NCI-H345 treated with DMSO at 0.1 percent for 48 hours (cell line): ENCODE results near the gene ECT2.
"Not testable (repeated sequence)": the region's sequence is repeated elsewhere in the genome, so short reads cannot be mapped to it uniquely, and the experiment has no call there.

Experiments used
- DNase-seq: peaks from one replicate; lab custom pipeline; 2025; ENCODE audit not compliant: unreplicated experiment; lab: John Stamatoyannopoulos, UW

Gene ECT2

GRCh38 chr3:172746475-172746874, 4.1 kb upstream of the ECT2 start:
- DNase-seq, result no peak

DNA sequence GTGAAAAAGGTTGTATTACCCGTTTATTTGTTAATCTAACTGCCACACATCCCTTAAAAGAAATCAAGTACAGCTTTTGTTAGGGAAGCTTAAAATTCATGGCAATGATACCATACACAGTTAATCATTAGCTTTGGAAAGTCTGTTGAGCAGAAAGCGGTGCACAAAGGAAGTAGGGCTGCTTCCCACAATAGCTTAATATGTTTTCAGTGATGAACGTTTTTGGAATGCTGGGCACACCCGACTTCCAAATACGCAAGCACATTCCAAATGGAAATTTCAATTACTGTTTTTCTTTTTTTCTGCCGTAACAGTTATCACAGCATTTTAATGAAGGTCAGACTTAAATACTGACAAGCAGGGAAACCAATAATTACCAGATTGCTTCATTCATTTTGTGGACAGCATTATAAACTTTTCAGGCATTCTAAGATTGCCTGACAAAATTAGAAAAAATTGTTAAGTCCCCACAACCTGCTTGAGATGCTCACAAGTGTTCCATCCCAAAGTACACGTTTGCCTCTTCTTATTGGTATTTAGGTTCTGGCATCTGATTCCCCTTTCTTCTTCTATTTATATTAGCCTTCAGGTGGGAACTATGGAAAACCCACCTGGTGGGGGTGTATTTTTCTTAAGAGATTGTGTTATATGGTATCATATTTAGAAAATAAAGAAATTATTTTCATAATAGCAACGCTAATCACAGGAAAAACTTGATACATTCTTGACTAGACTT, 1.1 kb upstream of the ECT2 start:
- DNase-seq, result no peak

GRCh38 chr3:172750069-172750367, 508 bp upstream of the ECT2 start:
- no peak for DNase-seq

DNA sequence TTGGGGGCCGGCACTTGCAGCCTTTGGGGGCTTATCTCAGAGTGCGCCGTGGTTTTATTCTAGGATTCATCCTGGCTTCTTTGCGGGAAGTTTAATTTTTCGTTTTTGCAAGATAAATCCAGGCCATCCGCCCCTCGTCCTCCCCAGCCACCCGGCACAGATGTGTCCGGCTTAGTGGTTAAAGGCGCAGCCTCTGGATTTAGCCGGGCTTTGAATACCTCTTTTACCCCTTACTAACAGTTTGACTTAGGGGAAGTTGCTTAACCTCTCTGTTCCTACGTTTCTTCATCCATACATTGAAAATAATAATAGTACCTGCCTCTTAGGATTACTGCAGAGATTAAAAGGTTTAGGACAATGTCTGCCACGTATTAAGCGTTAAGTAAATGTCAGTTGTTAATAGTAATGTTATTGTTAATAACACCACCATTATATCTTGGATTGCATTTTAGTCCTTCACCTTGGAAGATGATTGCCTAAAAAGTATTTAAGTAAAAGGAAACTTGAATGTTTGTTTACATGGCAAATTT, 714 bp downstream of the ECT2 start:
- no peak for DNase-seq

DNA sequence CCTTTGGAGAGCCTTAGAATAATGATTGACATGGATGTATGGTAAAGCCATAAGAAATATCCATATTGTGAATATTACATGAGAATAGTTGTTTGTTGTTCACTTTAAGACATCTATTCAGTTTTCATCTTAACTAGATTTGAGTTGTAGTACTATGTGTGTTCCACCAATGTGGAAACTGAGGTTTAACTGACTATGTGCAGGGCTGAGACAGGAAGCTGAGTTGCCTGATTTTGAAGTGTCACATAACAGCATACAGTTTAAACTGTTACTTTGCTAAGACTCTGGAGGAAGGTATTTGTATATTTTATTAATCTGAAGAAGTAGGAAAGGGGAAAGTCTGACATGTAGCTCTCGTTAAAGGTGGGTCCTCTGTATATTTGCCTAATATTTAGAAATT, 2.1 kb downstream of the ECT2 start:
- DNase-seq, result no peak

DNA sequence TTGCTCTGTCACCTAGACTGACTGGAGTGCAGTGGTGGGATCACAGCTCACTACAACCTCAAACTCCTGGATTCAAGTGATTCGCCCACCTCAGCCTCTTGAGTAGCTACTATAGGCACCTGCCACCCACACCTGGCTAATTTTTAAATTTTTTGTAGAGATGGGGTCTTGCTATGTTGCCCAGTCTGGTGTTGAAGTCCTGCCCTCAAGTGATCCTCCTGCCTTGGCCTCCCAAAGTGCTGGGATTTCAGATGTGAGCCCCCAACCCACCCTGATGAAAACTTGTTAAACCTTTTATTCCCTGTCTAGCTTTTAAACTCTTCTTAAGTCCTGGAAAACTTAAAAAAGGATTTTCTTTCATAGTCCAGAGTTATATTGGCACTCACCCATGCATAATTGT, 2.6 kb downstream of the ECT2 start:
- no peak for DNase-seq

DNA sequence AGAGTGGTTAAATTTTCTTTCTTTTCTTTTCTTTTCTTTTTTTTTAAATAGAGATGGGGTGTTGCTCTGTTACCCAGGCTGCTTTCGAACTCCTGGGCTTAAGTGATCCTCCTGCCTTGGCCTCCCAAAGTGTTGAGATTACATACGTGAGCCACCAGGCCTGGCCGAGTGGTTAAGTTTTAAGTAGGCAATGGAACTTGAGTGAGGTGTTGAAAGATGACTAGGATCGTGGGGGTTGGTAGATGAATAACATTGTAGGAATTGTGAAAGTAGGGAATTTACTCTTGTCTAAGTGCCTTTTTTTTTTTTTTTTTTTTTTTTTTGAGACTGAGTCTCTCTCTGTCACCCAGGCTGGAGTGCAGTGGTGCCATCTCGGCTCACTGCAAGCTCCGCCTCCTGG, 9.9 kb downstream of the ECT2 start:
- not testable (repeated sequence) for DNase-seq

- no peak for DNase-seq
These were observed 15.7 kb downstream of the ECT2 start for GRCh38 chr3:172766241-172766640.

GRCh38 chr3:172766718-172767405, 16.3 kb downstream of the ECT2 start:
- no peak for DNase-seq

GRCh38 chr3:172770382-172770781, 19.9 kb downstream of the ECT2 start:
- DNase-seq, result no peak

- DNase-seq, result no peak
These were observed 21.1 kb downstream of the ECT2 start for GRCh38 chr3:172771672-172772071.

DNA sequence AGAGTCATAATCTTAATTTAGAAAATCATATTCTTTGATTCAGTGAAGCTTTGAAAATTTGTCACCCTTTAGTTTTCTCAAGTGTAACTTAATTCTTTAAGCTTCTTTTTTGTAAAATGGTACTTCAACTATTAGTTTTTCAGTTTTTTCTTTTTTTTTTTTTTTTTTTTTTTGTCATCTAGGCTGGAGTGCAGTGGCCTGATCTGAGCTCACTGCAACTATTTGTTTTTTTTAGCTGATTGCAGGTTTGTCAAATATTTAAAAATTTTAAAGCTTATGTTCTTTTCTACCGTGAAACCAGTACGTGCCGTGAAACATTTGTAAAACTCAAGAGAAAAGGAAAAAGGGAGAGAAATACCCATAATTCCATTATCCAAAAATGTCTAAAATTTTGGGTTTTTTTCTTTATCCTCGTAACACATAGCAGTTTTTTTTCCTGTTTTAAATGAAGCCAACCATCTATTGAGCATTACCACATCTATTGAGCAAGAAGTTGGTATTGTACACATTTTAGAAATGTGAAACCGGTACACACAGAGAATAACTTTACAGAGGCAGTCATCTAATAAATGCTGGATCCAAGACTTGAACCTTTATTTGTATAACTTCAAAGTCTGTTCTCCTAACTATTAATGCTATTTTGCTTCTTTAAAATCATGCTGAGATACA, 25.7 kb downstream of the ECT2 start:
- no peak for DNase-seq

DNA sequence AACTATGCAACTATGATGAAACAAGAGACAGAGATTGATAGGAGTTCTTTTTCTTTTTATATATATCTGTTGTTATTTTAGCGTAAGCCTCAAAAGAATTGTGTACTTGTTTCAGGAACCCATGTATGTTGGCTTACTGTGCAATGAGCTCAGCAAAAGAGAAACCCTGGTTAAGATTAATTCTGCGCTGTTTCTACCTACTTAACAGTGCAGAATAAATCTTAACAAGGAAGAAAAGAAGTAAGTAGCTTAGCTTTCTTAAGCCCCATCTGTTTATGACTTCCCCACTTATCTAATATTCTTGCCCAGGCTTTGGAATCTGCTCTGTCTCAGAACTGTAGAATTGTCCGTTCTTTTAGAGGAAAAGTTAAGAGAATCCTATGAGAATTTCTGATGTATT, 27.4 kb downstream of the ECT2 start:
- DNase-seq, result no peak

DNA sequence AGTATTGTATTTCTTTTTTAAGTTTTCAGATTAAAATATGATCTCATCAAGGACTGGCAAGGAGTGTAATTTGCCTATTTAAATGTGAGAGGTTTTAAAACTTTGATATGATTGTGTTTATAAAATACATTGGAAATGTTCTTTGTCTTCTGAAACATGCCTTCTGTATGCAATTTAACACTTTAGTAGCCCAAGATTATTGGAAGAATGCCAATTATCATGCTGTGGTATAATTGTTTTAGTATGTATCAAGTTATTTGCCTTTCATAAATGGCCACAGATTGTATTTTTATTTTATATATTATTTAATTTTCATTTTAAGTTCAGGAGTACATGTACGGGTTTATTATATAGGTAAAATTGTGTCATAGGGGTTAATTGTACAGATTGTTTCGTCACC, 31.7 kb downstream of the ECT2 start:
- DNase-seq, result no peak

- DNase-seq, result no peak
These were observed 35.5 kb downstream of the ECT2 start for GRCh38 chr3:172786036-172786435.

- DNase-seq, result no peak
These were observed 36.5 kb downstream of the ECT2 start for GRCh38 chr3:172787019-172787418.

- DNase-seq, result no peak
These were observed 37.2 kb downstream of the ECT2 start for GRCh38 chr3:172787746-172788145.

DNA sequence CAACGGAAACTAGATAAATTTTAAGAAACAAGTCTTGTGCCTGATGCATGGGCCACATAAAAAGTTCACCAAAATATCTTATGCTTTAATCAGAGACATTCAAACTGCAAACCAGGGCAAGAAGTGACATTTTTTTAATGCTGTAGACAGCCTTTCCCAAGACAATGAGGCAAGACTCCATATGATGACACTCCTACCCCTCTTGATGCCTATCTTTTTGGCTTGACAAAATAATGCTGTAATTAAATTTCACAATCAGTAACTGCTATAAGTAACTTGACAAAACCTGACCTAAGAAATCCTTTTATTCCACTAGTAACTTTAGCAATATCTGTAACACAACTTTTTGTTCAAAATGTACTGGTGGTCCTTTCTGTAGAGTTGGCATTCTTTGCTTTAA, 48.7 kb downstream of the ECT2 start:
- DNase-seq, result no peak

- no peak for DNase-seq
These were observed 49.6 kb downstream of the ECT2 start for GRCh38 chr3:172800156-172800555.

DNA sequence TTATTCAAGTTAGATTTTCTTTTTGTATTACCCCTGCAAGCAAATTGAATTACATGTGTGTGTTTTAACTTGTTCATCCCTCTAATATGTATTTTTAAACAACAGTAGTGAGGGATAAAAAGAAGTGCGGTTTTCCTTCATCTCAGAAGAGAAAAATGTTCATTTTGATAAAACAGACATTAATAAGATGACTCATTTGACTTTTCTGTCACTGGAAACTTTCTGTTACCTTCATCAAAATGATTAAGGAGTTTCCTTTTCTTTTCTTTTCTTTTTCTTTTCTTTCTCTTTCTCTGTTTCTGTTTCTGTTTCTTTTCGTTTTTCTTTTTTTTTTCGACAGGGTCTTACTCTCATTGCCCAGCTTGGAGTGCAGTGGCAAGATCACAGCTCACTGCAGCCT, 53.0 kb downstream of the ECT2 start:
- DNase-seq, result no peak

GRCh38 chr3:172804323-172804722, 53.8 kb downstream of the ECT2 start:
- DNase-seq, result no peak

- peak; percentile 1 for DNase-seq
These were observed 58.5 kb downstream of the ECT2 start for GRCh38 chr3:172808969-172809546.
